Neural cell (in vitro differentiated cells): Measurements from ENCODE around the gene CYP1A2.

ENCODE experiments used
- EZH2 ChIP-seq: fragments of 200-600, 300-800 bp; shearing (Covaris generic), sonication (generic); IDR thresholded peaks from 2 replicates; pipeline ENCODE4 v1.6.1; 2014; ENCODE audit warnings: antibody characterized with exemption, low read length, borderline replicate concordance, mild to moderate bottlenecking; ENCODE audit not compliant: insufficient read depth, poor library complexity, severe bottlenecking
- TF ChIP-seq, protein P1 (sequence below): fragments of 450-650 bp; IDR thresholded peaks from 2 replicates; pipeline ENCODE4 v1.5.1; 2014; ENCODE audit warnings: antibody characterized with exemption, mild to moderate bottlenecking, moderate library complexity; ENCODE audit not compliant: poor library complexity, severe bottlenecking

GRCh38 chr15:74782259-74783071, 33.8 kb downstream of the CYP1A2 start:
- TF ChIP-seq, protein P1, sequence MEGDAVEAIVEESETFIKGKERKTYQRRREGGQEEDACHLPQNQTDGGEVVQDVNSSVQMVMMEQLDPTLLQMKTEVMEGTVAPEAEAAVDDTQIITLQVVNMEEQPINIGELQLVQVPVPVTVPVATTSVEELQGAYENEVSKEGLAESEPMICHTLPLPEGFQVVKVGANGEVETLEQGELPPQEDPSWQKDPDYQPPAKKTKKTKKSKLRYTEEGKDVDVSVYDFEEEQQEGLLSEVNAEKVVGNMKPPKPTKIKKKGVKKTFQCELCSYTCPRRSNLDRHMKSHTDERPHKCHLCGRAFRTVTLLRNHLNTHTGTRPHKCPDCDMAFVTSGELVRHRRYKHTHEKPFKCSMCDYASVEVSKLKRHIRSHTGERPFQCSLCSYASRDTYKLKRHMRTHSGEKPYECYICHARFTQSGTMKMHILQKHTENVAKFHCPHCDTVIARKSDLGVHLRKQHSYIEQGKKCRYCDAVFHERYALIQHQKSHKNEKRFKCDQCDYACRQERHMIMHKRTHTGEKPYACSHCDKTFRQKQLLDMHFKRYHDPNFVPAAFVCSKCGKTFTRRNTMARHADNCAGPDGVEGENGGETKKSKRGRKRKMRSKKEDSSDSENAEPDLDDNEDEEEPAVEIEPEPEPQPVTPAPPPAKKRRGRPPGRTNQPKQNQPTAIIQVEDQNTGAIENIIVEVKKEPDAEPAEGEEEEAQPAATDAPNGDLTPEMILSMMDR: no peak
- TF ChIP-seq EZH2: no peak
